GM20431 (cell line): Measurements from ENCODE around the gene GPSM1.
"Not testable (repeated sequence)": the region's sequence is repeated elsewhere in the genome, so short reads cannot be mapped to it uniquely, and the experiment has no call there.

Source experiments
- in situ Hi-C: fragments of 300-500 bp; cut with MseI, MboI; formaldehyde crosslinking; loops from one replicate; pipeline ENCODE4 v1.15.0; 2020; ENCODE audit warnings: low sequenced_read_pairs; ENCODE audit not compliant: unreplicated experiment

GPSM1 gene

GRCh38 chr9:136341042-136341655, 13.8 kb downstream of the GPSM1 start:
- in situ Hi-C loops: no loop called here

DNA sequence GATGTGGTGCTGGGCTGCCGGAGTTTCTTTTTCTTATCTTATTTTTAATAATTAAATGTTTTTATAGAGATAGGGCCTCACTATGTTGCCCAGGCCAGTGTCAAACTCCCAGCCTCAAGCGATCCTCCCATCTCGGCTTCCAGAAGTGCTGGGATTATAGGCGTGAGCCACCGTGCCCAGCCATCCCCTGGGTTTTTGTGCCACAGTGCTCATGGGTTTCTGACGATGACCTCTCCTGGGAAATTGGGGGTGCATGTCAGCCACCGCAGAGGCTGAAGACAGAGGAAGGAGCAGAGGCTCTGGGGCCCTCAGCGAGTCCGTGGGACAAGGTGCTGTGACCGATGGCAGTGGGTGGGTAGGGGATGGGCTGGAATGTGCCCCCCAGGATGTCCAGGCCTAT, 14.4 kb downstream of the GPSM1 start:
- in situ Hi-C loops: no loop called here

- in situ Hi-C loops: no loop called here
Measured at GRCh38 chr9:136342181-136343120, 15.1 kb downstream of the GPSM1 start.

GRCh38 chr9:136343121-136343883, 16.0 kb downstream of the GPSM1 start:
- in situ Hi-C loops: no loop called here

DNA sequence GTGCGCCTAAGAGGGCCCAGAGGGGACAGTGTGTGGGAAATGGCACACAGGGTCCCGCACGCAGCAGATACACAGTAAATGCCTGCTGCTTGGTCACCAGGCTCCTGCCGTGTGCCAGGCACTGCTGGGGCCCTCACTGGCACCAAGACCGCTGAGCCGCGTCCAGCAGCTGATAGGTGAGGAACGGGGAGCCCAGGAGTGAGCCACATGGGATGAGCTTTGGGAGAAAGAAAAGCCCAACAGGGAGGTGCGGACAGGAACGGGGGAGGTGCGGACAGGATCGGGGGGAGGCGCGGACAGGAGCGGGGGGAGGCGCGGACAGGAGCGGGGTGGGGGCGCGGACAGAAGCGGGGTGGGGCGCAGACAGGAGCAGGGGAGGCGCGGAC, 16.5 kb downstream of the GPSM1 start:
- in situ Hi-C loops: no loop called here

GRCh38 chr9:136344544-136345280, 17.4 kb downstream of the GPSM1 start:
- in situ Hi-C loops: no loop called here

GRCh38 chr9:136345281-136346156, 18.2 kb downstream of the GPSM1 start:
- in situ Hi-C loops: no loop called here

- in situ Hi-C loops: no loop called here
Measured at GRCh38 chr9:136346157-136346481, 18.8 kb downstream of the GPSM1 start.

DNA sequence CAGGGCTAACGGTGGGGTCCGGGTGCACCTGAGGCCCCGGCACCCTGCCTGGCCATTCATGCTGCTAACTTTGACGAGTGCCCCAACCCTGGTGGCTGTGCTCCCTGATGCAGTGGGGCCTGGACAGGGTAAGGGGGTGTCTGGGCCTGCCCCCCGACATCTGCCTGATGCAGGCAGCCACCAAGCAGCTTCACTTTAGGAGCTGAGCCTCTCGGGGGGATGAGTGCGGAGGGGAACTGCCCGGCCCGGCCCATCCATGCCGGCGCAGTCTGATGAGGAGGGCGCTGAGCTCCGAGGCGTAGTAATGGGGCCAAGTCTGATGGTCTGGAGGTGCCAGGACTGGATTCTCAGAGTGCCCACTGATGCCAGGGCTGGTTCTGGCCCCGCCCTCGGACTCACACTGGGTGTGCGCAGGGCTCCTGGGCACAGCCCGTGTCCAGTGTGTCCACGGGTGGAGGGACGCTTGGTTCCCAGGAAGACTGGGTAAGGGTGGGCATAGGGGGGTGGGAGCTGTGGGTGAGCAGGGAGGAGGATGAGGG, 19.7 kb downstream of the GPSM1 start:
- in situ Hi-C loops: no loop called here

GRCh38 chr9:136347472-136348256, 20.3 kb downstream of the GPSM1 start:
- in situ Hi-C loops: no loop called here

DNA sequence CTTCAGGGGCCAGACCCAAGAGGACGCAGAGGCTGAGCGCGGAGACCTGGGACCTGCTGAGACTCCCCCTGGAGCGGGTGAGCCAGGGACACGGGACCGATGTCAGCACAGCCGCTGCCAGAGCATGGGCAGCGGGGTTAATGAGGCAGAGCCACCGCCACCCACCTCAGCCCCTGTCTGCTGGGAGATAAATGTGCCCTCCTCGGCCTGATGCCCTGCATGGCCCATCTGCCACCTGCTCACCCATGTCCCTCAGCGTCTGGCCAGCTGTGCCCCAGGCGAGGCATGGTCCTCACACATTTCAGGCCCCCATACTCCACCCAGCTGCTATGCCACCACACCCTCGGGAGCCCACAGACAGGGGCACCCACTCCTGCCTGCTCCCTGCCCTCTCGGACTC, 21.4 kb downstream of the GPSM1 start:
- in situ Hi-C loops: no loop called here

DNA sequence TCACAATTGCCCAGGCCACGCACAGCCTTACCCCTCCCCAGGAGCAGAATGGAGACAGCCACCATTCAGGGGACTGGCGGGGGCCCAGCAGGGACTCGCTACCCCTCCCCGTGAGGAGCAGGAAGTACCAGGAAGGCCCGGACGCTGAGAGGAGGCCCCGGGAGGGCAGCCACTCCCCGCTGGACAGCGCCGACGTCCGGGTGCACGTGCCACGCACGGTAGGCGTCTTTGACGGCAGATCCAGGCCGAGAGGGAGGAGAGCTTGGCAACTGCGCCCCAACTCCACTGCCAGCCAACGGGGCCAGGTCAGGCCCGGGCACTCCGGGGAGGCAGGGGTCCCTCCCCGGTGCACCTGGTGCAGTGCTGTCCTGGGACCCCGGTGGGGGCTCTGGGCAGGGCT, 22.2 kb downstream of the GPSM1 start:
- in situ Hi-C loops: no loop called here

GRCh38 chr9:136351252-136351800, 24.0 kb downstream of the GPSM1 start:
- in situ Hi-C loops: no loop called here

- in situ Hi-C loops: not testable (repeated sequence)
Measured at GRCh38 chr9:136351868-136352267, 24.5 kb downstream of the GPSM1 start.

DNA sequence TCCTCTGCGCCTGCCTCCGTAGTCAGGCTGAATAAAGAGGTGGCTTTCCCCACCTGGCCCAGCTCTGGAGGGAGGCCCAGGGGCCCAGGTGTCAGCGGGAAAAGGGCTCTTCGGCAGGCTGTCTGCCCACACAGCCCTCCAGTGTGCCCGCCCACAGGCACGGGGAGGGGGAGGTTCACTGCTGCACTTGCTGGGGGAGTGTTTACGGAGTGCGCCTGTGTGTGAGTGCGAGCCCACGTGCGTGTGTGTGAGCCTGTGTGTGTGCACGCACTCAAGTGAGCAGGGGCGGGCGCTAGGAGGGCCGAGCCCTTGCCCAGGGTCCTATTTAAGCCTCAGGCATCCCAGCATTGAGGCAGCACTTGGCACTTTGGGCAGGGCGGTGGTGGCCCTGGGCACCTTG, 25.3 kb downstream of the GPSM1 start:
- in situ Hi-C loops: no loop called here

GRCh38 chr9:136353088-136353487, 25.7 kb downstream of the GPSM1 start:
- in situ Hi-C loops: no loop called here

GRCh38 chr9:136353757-136354488, 26.6 kb downstream of the GPSM1 start:
- in situ Hi-C loops: no loop called here
